K562 (cell line): ENCODE measurements around the gene CLHC1. TPM values are rescaled to one million over a fixed set of nuclear protein-coding genes. Genes with fewer than 3 reads are reported as not detected.

Experiments used
- NR2C2 ChIP-seq, 2 experiments: fragments of 200-800 bp in 1 of 2; sonication (Bioruptor generic) in 1 of 2; sonication (generic) in 1 of 2; formaldehyde crosslinking in 1 of 2; IDR thresholded peaks; 2 replicates each; pipeline versions ENCODE4 v1.6.1 to v1.8.0; 2016 to 2022; ENCODE audit warnings: mild to moderate bottlenecking in 1 of 2, missing compliant biosample characterization in 1 of 2, missing genetic modification characterization in 1 of 2, missing genetic modification reagents in 1 of 2
- POLR2A ChIP-seq: fragments of 450-650 bp; conservative IDR thresholded peaks from 2 replicates; pipeline ENCODE4 v1.6.1; 2016
- ZBTB33 ChIP-seq: sonication (generic); formaldehyde crosslinking; IDR thresholded peaks from 2 replicates; pipeline ENCODE4 v1.8.1; 2023; ENCODE audit warnings: mild to moderate bottlenecking, missing genetic modification reagents
- polyA plus RNA-seq, 8 experiments: library from polyadenylated mRNA; depleted of rRNA in 4 of 8; stranded (reverse) in 5 of 8; unstranded in 3 of 8; fragments of >200 nt; fragmentation: Nextera tagmentation in 2 of 8; fragmentation: Illumina TruSeq in 1 of 8; extraction: Ambion mirVana in 2 of 8; extraction: Trizol in 1 of 8; gene quantifications; 2 replicates each; pipeline versions ENCODE4 v1.2.1 to v1.2.3, GENCODE V29; 2011 to 2014; ENCODE audit warnings: inconsistent platforms in 1 of 8, missing spikeins in 1 of 8
- total RNA-seq, 7 experiments: library from RNA; depleted of rRNA in 6 of 7; stranded (reverse); fragments of >200 nt in 6 of 7; fragmentation: Illumina TruSeq in 2 of 7; extraction: Trizol in 2 of 7; gene quantifications; 2 replicates each; pipeline versions ENCODE4 v1.2.1 to v1.2.3, GENCODE V29; 2011 to 2021; ENCODE audit warnings: low replicate concordance in 1 of 7
- TF ChIP-seq, protein P1 (sequence below): fragments of 250-450 bp; sonication (Bioruptor Pico); IDR thresholded peaks from 2 replicates; pipeline ENCODE4 v1.8.0; 2022; ENCODE audit warnings: inconsistent platforms, mild to moderate bottlenecking, moderate library complexity, borderline replicate concordance
- TF ChIP-seq, protein P2 (sequence below): fragments of 450-650 bp; IDR thresholded peaks from 2 replicates; pipeline ENCODE4 v1.6.1; 2016; ENCODE audit warnings: mild to moderate bottlenecking, moderate library complexity

CLHC1 gene
- total and polyA plus RNA-seq, 9 of the 15 experiments (the other 6 are each of a cell fraction or from before 2014, with no cell fraction given): 3.7 to 14.3 (median 8.6) TPM

DNA sequence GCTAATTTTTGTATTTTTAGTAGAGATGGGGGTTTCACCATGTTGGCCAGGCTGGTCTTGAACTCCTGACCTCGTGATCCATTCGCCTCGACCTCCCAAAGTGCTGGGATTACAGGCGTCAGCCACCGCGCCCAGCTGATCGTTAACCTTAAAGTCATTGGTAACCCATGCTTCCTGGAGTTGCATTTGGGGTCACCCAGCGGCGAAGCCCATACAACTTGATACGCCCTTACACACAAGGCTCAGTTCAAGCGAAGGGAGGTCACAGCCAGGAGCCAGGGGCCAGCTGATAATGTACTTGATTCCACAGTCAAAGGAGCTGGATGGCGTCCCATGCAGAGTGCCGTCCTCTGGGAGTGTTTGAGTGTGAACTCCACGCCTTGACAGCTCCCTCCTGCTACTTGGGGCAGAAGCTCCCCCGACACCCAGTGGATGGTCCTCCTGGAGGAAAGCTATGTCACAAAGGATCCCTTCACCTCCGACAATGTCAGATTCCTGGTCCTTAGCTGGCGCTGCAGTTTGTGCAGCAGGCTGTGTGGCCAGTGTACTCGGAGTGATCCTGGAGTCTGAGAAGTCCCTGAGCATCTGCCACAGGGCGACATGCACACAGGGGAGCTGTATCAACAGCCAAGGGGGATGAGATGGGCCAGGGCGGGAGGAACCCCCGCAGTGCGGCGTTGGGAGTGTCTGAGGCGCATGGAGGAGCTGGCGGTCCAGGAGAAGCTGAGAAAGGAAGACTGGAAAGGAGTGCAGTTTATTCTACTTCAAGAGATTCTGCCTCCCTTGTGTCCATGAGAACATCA, 7.9 kb downstream of the CLHC1 start (continued):
- TF ChIP-seq NR2C2 (CRISPR knock-in tag; IDR thresholded peaks at IDR 0.05): 0 out of 2 replicates have a peak, but pooled peaks have one; percentile 33
- TF ChIP-seq NR2C2 (tag; IDR thresholded peaks at IDR 0.05): 0 out of 2 replicates have a peak, but pooled peaks have one; percentile 6
- TF ChIP-seq POLR2A: peak; percentile 62; the same call in 1 of the 2 replicates
- TF ChIP-seq ZBTB33 (CRISPR knock-in tag): peak; percentile 85
- TF ChIP-seq, protein P1, sequence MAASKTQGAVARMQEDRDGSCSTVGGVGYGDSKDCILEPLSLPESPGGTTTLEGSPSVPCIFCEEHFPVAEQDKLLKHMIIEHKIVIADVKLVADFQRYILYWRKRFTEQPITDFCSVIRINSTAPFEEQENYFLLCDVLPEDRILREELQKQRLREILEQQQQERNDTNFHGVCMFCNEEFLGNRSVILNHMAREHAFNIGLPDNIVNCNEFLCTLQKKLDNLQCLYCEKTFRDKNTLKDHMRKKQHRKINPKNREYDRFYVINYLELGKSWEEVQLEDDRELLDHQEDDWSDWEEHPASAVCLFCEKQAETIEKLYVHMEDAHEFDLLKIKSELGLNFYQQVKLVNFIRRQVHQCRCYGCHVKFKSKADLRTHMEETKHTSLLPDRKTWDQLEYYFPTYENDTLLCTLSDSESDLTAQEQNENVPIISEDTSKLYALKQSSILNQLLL (CRISPR knock-in tag): no peak
- TF ChIP-seq, protein P2, sequence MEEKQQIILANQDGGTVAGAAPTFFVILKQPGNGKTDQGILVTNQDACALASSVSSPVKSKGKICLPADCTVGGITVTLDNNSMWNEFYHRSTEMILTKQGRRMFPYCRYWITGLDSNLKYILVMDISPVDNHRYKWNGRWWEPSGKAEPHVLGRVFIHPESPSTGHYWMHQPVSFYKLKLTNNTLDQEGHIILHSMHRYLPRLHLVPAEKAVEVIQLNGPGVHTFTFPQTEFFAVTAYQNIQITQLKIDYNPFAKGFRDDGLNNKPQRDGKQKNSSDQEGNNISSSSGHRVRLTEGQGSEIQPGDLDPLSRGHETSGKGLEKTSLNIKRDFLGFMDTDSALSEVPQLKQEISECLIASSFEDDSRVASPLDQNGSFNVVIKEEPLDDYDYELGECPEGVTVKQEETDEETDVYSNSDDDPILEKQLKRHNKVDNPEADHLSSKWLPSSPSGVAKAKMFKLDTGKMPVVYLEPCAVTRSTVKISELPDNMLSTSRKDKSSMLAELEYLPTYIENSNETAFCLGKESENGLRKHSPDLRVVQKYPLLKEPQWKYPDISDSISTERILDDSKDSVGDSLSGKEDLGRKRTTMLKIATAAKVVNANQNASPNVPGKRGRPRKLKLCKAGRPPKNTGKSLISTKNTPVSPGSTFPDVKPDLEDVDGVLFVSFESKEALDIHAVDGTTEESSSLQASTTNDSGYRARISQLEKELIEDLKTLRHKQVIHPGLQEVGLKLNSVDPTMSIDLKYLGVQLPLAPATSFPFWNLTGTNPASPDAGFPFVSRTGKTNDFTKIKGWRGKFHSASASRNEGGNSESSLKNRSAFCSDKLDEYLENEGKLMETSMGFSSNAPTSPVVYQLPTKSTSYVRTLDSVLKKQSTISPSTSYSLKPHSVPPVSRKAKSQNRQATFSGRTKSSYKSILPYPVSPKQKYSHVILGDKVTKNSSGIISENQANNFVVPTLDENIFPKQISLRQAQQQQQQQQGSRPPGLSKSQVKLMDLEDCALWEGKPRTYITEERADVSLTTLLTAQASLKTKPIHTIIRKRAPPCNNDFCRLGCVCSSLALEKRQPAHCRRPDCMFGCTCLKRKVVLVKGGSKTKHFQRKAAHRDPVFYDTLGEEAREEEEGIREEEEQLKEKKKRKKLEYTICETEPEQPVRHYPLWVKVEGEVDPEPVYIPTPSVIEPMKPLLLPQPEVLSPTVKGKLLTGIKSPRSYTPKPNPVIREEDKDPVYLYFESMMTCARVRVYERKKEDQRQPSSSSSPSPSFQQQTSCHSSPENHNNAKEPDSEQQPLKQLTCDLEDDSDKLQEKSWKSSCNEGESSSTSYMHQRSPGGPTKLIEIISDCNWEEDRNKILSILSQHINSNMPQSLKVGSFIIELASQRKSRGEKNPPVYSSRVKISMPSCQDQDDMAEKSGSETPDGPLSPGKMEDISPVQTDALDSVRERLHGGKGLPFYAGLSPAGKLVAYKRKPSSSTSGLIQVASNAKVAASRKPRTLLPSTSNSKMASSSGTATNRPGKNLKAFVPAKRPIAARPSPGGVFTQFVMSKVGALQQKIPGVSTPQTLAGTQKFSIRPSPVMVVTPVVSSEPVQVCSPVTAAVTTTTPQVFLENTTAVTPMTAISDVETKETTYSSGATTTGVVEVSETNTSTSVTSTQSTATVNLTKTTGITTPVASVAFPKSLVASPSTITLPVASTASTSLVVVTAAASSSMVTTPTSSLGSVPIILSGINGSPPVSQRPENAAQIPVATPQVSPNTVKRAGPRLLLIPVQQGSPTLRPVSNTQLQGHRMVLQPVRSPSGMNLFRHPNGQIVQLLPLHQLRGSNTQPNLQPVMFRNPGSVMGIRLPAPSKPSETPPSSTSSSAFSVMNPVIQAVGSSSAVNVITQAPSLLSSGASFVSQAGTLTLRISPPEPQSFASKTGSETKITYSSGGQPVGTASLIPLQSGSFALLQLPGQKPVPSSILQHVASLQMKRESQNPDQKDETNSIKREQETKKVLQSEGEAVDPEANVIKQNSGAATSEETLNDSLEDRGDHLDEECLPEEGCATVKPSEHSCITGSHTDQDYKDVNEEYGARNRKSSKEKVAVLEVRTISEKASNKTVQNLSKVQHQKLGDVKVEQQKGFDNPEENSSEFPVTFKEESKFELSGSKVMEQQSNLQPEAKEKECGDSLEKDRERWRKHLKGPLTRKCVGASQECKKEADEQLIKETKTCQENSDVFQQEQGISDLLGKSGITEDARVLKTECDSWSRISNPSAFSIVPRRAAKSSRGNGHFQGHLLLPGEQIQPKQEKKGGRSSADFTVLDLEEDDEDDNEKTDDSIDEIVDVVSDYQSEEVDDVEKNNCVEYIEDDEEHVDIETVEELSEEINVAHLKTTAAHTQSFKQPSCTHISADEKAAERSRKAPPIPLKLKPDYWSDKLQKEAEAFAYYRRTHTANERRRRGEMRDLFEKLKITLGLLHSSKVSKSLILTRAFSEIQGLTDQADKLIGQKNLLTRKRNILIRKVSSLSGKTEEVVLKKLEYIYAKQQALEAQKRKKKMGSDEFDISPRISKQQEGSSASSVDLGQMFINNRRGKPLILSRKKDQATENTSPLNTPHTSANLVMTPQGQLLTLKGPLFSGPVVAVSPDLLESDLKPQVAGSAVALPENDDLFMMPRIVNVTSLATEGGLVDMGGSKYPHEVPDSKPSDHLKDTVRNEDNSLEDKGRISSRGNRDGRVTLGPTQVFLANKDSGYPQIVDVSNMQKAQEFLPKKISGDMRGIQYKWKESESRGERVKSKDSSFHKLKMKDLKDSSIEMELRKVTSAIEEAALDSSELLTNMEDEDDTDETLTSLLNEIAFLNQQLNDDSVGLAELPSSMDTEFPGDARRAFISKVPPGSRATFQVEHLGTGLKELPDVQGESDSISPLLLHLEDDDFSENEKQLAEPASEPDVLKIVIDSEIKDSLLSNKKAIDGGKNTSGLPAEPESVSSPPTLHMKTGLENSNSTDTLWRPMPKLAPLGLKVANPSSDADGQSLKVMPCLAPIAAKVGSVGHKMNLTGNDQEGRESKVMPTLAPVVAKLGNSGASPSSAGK: peak; percentile 50; the same call in 1 of the 2 replicates
